Osteocyte (in vitro differentiated cells): Measurements from ENCODE around the gene GMPR. TPM values are rescaled to one million over a fixed set of nuclear protein-coding genes. Genes with fewer than 3 reads are reported as not detected.
"Not testable (repeated sequence)": the region's sequence is repeated elsewhere in the genome, so short reads cannot be mapped to it uniquely, and the experiment has no call there.

ENCODE experiments used
- DNase-seq: peaks from one replicate; pipeline ENCODE4 v3.0.0; 2021; ENCODE audit warnings: mixed read lengths; ENCODE audit not compliant: unreplicated experiment; ENCODE audit errors: extremely low spot score
- H3K27ac Mint-ChIP-seq: one replicate; pipeline ENCODE4 v1.8.0; 2021; ENCODE audit warnings: mild to moderate bottlenecking, mixed read lengths; ENCODE audit not compliant: unreplicated experiment
- H3K27me3 Mint-ChIP-seq: one replicate; pipeline ENCODE4 v1.8.0; 2021; ENCODE audit warnings: mixed read lengths; ENCODE audit not compliant: unreplicated experiment
- H3K36me3 Mint-ChIP-seq: one replicate; pipeline ENCODE4 v1.8.0; 2021; ENCODE audit warnings: mixed read lengths; ENCODE audit not compliant: unreplicated experiment
- H3K4me1 Mint-ChIP-seq: one replicate; pipeline ENCODE4 v1.8.0; 2021; ENCODE audit warnings: mixed read lengths; ENCODE audit not compliant: unreplicated experiment
- H3K4me3 Mint-ChIP-seq: one replicate; pipeline ENCODE4 v1.8.0; 2021; ENCODE audit warnings: mild to moderate bottlenecking, moderate library complexity, mixed read lengths; ENCODE audit not compliant: unreplicated experiment
- H3K9me3 Mint-ChIP-seq: one replicate; pipeline ENCODE4 v1.8.0; 2021; ENCODE audit warnings: mixed read lengths; ENCODE audit not compliant: unreplicated experiment
- total RNA-seq: library from RNA; stranded (reverse); gene quantifications from 2 replicates; pipeline ENCODE4 v1.2.1, GENCODE V29; 2021
- TF ChIP-seq, protein P1 (sequence below): fragments of 200-600 bp; sonication (generic); IDR thresholded peaks from 2 replicates; pipeline ENCODE4 v1.5.0; 2021; ENCODE audit warnings: antibody characterized with exemption, mild to moderate bottlenecking, moderate library complexity

Gene GMPR
- total RNA-seq, 1 donor from 2014 or later: 7.8 TPM

DNA sequence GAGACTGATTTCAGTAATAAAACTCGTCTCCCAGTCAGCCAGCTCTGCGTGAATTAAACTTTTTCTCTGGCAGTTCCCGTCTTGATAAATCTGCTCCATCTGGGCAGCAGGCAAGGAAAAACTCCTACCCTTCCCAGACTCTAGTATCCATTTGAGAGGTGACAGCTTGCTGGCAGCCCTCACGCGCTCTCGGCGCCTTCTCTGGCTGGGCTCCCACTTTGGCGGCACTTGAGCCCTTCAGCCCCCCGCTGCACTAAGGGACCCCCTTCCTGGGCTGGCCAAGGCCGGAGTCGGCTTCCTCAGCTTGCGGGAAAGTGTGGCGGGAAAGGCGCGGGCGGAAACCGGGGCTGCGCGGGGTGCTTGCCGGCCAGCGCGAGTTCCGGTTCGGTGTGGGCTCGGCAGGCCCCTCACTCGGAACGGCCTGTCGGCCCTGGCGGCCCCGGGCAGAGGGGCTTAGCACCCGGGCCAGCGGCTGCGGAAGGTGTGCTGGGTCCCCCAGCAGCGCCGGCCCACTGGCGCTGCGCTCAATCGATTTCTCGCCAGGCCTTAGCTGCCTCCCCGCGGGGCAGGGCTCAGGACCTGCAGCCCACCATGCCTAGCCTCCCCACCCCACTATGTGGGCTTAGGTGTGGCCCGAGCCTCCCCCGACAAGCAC, 21.8 kb upstream of the GMPR start:
- Mint-ChIP-seq H3K9me3 (no peaks in the 10 kb centered on the region), H3K36me3 (no peaks in the 10 kb centered on the region), H3K4me1 (peaks cover 25% of the 10 kb centered on the region), H3K27ac (no peak overlapping the region), H3K4me3 (no peak overlapping the region), H3K27me3 (no peaks in the 10 kb centered on the region)
- DNase-seq: no peak
- TF ChIP-seq, protein P1, sequence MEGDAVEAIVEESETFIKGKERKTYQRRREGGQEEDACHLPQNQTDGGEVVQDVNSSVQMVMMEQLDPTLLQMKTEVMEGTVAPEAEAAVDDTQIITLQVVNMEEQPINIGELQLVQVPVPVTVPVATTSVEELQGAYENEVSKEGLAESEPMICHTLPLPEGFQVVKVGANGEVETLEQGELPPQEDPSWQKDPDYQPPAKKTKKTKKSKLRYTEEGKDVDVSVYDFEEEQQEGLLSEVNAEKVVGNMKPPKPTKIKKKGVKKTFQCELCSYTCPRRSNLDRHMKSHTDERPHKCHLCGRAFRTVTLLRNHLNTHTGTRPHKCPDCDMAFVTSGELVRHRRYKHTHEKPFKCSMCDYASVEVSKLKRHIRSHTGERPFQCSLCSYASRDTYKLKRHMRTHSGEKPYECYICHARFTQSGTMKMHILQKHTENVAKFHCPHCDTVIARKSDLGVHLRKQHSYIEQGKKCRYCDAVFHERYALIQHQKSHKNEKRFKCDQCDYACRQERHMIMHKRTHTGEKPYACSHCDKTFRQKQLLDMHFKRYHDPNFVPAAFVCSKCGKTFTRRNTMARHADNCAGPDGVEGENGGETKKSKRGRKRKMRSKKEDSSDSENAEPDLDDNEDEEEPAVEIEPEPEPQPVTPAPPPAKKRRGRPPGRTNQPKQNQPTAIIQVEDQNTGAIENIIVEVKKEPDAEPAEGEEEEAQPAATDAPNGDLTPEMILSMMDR: no peak

- peaks cover 25% of the 10 kb centered on the region for H3K4me1 Mint-ChIP-seq
- H3K36me3 Mint-ChIP-seq: no peaks in the 10 kb centered on the region
- H3K4me3 Mint-ChIP-seq: no peak overlapping the region
- no peak for DNase-seq
- TF ChIP-seq, protein P1: no peak
- no peak overlapping the region for H3K27ac Mint-ChIP-seq
- H3K9me3 Mint-ChIP-seq: no peaks in the 10 kb centered on the region
- no peaks in the 10 kb centered on the region for H3K27me3 Mint-ChIP-seq
These were observed 21.1 kb upstream of the GMPR start for GRCh38 chr6:16217156-16217721.

- TF ChIP-seq, protein P1: no peak
- Mint-ChIP-seq H3K27me3 (no peaks in the 10 kb centered on the region), H3K9me3 (no peaks in the 10 kb centered on the region), H3K4me1 (peaks cover 14% of the 10 kb centered on the region), H3K27ac (no peak overlapping the region), H3K36me3 (no peaks in the 10 kb centered on the region), H3K4me3 (no peak overlapping the region)
- DNase-seq: no peak
These were observed 15.6 kb upstream of the GMPR start for GRCh38 chr6:16222826-16223225.

- Mint-ChIP-seq H3K4me1 (peaks cover 14% of the 10 kb centered on the region), H3K9me3 (no peaks in the 10 kb centered on the region), H3K36me3 (no peaks in the 10 kb centered on the region), H3K4me3 (no peak overlapping the region), H3K27me3 (no peaks in the 10 kb centered on the region), H3K27ac (no peak overlapping the region)
- TF ChIP-seq, protein P1: no peak
- no peak for DNase-seq
These were observed 15.0 kb upstream of the GMPR start for GRCh38 chr6:16223362-16223761.

- no peaks in the 10 kb centered on the region for H3K9me3 Mint-ChIP-seq
- H3K4me3 Mint-ChIP-seq: no peak overlapping the region
- H3K27me3 Mint-ChIP-seq: no peaks in the 10 kb centered on the region
- TF ChIP-seq, protein P1: no peak
- H3K36me3 Mint-ChIP-seq: no peaks in the 10 kb centered on the region
- peaks cover 6% of the 10 kb centered on the region for H3K4me1 Mint-ChIP-seq
- no peak for DNase-seq
- H3K27ac Mint-ChIP-seq: no peak overlapping the region
These were observed 14.0 kb upstream of the GMPR start for GRCh38 chr6:16224409-16224808.

DNA sequence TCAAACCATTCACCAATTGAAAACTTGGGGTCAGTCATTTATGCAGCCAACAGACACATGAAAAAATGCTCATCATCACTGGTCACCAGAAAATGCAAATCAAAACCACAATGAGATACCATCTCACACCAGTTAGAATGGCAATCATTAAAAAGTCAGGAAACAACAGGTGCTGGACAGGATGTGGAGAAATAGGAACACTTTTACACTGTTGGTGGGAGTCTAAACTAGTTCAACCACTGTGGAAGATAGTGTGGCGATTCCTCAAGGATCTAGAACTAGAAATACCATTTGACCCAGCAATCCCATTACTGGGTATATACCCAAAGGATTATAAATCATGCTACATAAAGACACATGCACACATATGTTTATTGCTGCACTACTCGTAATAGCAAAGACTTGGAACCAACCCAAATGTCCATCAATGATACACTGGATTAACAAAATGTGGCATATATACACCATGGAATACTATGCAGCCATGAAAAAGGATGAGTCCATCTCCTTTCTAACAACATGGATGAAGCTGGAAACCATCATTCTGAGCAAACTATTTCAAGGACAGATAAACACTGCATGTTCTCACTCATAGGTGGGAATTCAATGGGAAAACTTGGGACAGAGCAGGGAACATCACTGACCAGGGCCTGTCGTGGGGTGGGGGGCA, 13.2 kb upstream of the GMPR start:
- not testable (repeated sequence) for H3K9me3 Mint-ChIP-seq, H3K27me3 Mint-ChIP-seq, H3K4me3 Mint-ChIP-seq, DNase-seq, H3K27ac Mint-ChIP-seq, H3K36me3 Mint-ChIP-seq, H3K4me1 Mint-ChIP-seq

DNA sequence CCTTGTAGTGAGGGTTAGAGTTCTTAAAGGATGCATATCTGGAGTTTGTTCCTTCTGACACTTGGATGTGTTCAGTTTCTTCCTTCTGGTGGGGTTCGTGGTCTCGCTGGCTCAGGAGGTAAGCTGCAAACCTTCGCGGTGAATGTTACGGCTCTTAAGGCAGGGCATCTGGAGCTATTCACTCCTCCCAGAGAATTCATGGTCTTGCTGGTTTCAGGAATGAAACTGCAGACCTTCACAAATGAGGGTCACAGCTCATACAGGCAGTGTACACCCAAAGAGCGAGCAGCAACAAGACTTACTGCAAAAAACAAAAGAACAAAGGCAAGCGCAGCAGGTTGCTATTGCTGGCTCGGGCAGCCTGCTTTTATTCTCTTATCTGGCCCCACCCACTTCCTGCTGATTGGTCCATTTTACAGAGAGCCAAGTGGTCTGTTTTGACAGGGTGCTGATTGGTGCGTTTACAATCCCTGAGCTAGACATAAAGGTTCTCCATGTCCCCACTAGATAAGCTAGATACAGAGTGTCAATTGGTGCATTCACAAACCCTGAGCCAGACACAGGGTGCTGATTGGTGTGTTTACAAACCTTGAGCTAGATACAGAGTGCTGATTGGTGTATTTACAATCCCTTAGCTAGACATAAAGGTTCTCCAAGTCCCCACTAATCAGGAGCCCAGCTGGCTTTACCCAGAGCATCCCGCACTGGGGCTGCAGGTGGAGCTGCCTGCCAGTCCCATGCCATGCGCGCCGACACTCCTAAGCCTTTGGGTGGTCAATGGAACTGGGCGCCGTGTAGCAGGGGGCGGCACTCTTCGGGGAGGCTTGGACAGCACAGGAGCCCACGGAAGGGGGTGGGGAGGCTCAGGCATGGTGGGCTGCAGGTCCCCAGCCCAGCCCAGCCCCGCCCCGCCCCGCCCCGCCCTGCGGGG, 12.0 kb upstream of the GMPR start:
- not testable (repeated sequence) for H3K4me3 Mint-ChIP-seq, H3K9me3 Mint-ChIP-seq, DNase-seq, H3K27ac Mint-ChIP-seq, H3K4me1 Mint-ChIP-seq, H3K27me3 Mint-ChIP-seq, H3K36me3 Mint-ChIP-seq
